Urothelium cell line (cell line): ENCODE results near the gene PARD3B.

Experiments used
- DNase-seq: peaks from one replicate; pipeline ENCODE4 v3.0.0; 2011; ENCODE audit warnings: low spot score, mixed read lengths
- FAIRE-seq: peaks from 2 replicates; lab custom pipeline; 2011; peaks lifted over from hg19 to GRCh38; lab: Jason Lieb, UNC

Gene PARD3B

DNA sequence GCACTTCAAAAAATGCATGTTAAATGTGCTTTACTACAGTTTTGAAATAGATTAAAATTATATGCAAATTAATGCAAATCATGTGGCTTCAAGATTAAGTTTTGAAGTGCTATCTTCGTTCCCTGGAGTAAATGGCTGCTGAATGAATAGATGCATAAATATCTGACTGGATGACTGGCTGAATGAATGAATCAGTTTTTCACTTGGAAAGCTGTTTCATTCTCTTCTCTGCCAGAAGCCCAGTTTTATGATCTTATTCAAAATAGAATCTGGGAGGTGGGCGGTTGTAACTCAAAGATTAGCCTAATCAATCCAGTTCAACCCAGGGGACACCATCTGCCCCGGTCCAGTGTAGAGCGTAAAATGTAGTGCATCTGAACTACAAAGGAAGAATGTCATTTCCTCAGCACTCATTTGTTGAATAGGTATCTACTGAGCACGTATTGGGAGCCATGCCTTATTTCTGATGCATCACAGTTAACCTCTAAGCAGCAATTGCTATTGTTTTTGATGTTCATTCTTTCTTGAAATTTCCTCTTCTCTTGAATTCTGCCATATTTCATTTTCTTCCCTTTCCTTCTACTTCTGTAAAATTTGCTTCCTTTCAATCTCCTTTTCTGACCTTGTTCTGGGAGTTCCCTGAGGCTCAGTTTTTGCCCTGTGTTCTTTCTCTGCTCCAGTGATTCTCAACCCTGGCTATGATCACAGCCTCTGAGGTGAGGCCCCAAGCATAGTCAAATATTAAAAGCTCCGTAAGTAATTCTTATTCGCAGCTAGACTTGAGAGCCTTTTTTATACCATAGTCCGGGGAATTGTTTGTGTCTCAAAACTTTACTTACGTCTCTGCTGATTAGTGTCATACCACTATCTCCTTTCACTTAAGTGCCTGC is 282.7 kb downstream of the PARD3B start:
- DNase-seq (no peak), FAIRE-seq (no peak)

DNA sequence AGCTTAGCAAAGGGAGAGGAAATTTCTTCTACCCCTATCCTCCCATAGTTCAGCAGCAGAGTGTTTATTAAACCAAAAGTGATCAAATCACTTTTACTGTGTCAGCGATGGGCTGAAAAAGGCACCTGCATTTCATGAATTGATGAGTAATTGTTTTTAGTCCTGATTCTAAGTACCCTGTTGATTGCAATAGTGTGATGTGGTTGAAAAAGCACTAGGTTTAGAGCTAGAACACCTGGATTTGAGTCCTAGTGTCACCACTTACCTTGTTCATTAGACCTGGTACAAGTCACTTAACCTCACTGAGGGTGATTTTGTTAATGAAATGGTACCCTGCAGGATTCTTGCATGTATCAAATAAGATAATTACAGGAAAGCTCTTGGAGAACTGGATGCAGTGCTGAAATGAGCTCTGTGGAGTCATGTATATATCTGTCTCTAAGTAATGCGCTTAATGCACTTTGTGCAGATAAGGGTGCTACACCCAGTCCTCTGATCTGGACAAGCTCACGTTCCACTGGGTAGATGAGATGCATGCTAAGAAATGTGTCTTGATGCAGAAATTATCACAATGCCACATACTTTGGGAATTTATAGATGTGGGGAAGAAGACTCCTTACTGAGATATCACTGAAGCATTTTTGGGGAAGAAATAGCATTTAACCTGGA is 289.6 kb downstream of the PARD3B start:
- no peak for DNase-seq
- FAIRE-seq = no peak

DNA sequence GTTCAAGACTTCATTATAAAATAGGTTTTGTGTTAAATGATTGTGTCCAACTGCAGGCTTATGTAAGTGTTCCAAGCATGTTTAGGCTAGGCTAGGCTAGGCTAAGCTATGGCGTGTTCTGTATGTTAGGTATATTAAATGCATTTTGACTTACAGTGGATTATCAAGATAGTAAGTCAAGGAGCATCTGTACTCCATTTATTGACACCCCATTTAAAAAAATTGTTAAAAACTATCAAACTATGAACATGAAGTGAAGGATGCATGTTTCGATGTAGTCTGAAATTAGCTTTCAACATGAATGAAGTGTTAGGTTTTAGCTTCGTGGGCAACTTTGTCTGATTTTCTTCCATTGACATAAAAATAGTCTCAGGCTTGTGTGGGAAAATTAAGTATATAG is 290.5 kb downstream of the PARD3B start:
- no peak for DNase-seq
- FAIRE-seq = no peak

DNA sequence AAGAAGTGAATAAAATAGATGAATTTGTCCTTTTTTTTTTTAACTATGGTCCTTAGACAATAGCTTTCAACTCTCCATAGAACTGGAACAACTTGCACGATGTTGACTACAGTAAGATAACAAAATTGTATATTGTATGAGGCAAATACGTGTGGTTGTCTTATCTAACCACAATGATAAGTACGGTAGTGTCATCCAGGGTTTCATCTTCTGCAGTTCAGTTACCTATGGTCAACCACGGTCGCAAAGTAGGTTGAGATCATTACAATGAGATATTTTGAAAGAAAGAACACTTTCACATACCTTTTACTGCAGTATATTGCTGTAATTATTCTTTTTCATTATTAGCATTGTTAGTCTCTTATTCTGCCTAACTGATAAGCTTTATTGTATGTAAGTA is 295.2 kb downstream of the PARD3B start:
- DNase-seq = no peak
- FAIRE-seq = no peak

DNA sequence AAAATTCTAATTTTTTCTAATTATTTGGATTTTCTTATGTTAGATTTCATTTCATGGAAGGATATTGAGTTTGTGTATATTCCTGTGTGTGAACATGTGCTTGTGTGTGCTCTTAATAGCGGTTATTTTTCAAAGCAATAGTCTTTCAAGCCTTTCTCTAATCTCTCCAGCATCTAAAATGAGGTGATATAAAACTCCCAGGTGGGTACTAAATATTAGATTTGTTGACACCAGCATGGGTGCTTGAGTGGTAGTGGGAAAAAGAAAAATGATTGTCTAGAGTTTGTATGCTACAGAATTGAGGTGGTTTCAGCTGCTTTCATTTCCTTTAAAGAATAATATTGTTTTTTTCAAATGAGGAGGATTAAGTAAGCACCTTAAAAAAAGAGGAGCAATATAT is 296.8 kb downstream of the PARD3B start:
- DNase-seq = no peak
- FAIRE-seq = no peak

DNA sequence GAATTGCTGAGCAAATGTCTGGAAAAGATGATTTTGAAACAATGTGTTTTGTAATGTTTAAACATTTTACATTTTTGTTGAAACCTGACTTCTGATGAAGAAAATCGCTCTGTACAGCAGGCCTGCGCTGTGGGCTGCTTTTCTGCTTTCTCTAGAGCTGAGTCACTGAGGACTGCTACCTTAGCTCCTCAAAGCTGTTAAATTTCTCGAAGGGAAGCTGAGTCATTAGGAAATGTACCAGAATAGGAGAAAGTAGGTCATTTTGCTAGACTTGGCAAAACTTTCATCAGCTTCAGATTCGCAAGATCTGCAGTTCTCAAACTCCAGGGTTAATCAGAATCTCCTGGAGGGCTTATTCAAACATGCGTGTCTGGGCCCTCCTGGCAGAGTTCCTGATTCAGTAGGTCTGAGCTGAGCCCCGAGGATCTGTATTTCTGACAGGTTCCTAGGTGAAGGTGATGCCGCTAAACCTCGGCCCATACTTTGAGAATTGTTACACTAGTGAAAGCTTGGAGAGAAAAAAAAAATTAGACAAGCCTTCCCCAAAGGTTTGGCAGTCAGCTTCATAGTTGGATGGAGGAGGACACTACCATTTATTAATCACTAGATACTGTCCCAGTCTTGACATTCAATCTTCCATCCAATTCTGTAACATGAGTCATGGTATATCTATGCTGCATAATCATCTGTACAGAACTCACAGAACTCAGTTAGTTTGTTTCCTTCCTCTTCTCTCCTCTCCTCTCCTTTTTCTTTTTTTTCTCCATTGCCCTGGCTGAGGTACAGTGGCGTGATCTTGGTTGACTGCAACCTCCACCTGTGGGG is 297.6 kb downstream of the PARD3B start:
- DNase-seq (peak; percentile 72), FAIRE-seq (peak; percentile 46)

DNA sequence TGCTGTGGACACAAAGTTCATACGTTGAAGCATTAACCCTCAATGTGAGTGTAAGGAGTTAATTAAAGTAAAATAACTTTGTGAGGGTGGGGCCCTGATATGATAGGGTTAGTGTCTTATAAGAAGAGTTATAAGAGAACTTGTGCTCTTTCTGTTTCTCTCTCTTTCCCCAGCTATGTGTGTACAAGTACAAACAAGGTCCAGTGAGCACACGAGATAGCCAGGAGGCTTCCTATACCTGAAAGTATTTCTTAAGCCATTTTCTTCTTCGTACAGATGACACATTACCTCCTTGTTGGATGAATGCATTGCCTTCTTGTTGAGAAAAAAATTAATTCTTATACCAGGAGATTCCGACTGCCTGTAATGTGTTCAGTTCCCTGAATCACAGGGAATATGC is 301.2 kb downstream of the PARD3B start:
- DNase-seq = no peak
- no peak for FAIRE-seq

DNA sequence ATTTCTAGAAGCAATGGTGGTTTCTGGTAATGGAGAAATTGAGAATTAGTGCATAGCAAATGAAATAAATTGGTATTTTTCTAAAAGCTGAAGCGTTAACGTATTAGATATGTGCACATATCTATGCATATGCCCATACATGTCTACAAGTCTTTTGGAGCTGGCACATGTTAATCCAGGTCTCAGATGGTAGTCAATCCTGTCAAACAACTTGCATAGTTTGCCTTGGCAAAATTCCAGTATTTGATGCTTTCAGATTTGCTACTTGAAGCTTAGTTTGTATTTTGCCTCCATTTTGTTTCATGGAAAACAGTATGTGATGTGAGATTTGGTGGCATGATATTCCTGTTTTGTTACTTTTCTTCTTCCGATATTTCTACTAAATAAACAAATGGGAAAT is 304.6 kb downstream of the PARD3B start:
- DNase-seq (no peak), FAIRE-seq (no peak)

DNA sequence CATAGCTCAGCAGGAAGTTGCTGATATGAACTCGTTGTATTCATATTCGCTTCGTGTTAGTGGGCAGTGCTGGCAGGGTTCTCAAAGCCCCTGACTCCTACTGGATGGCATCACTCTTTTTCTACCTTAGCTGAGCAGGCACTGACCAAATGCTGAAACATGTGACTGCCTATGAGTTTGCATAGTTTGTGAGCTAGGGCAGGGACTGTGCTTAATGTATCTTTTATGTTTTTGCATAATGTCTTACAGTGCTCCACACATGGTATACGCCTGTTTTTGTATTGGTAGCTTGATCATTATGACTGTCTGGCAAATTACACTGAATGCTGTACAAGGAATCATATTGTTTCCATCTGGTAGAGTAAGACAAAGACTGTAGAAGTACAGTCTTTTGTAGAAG is 305.3 kb downstream of the PARD3B start:
- no peak for FAIRE-seq
- no peak for DNase-seq

DNA sequence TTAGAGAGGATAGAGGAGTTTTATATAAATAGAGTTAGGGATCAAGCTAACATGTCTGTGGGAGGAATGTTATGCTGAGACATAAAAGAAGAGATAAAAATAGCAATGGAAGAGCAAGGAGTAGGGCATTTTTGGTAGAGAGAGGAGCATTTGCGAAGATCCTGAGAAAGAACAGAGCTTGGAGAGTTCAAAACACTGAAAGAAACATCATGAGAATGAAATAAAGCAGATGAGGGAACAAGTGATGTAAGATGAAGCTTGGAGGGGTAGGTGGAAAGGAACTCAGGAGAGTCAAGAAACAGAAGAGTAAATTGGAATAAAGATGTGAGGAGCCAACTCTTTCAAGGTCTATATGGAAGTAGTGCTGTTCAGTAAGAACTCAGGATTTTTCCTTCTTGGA is 308.6 kb downstream of the PARD3B start:
- no peak for FAIRE-seq
- no peak for DNase-seq

DNA sequence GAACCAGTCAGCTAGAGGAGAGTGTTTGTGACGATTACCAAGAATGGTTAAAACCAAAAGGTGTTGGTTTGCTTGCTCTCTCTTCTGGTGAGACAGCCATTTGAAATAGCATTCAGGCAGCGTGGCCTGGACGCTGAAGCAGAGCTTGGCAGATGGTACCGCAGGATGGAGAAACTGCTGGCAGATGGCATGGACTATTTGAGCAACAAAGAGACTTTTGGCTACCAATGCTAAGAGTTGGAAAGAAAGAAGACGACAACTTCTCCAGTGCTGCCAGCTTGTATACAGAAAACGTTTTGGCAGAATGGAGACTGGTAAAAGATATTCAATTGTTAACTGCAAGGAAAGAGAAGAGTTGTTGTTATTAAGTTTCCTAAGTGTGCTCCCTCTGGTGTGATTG is 315.0 kb downstream of the PARD3B start:
- DNase-seq (no peak), FAIRE-seq (no peak)

DNA sequence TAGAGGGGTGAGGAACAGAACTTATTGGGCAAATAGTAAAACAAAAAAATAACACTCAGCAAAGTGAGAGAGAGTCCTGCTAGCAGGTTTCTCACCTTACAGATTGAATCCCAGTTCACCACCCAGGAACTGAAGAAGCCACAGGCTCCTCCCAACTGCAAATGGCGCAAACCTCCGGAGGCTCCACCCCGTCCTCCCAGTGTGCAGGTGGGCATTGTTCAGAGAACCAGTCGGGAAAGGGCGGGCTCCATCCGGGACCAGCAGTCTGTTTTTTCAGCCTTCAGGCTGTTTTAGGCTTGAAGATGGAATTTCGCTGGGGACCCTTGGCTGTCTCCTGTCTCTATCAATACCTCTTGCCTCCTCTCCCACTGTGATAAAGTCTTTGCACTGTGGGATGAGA is 317.5 kb downstream of the PARD3B start:
- FAIRE-seq = no peak

DNA sequence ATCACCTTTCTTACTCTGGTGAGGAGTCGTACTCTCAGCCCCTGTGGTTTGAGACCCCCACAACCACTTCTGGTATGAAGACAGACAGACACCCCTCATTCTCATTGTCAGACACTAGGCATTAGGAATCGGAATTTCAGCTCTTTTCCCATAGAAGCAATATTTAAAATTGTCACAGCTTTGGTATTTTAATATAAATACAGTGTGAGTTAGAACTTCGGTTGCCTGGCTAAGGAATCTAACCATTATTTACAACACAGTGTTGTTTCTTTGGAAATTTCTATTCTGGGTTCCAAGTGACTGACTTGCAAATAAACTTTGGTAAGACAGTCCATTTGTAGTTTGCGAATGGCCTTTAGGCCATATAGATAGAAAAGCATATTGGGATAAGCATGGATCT is 318.1 kb downstream of the PARD3B start:
- DNase-seq (no peak), FAIRE-seq (no peak)

More for the DNA sequence above, 317.5 kb downstream of the PARD3B start:
- DNase-seq = no peak

DNA sequence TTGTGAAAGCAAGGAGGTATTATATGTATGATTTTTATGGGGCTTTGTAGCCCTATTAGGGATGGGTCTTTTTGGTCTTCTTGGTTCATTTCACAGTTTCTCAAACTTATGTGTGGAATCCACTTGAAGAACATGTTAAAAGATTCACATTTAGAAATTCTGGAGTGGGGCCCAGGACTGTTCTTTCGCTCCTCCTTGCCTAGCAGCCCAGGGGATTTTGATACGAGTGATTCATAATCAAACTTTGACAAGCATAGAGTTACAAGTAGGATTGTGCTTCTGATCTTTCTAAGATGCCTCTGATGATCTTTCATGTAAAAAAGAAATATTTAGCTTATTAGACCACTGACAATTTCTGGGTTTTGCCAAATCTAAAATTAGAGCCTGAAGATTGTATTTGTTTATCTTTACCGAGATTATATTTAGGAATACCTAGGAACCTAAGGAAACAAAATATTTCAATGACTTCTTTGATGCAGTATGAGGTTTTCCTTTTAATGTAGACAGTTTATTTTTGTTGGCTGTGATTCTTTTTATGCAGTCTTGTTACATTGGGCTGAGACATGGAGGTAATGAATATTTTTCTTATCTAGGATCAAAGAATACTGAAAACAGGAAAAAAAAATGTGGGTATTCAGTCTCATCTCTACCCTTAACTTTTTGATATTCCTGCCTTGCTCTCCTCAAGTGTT is 324.0 kb downstream of the PARD3B start:
- FAIRE-seq (no peak), DNase-seq (no peak)

DNA sequence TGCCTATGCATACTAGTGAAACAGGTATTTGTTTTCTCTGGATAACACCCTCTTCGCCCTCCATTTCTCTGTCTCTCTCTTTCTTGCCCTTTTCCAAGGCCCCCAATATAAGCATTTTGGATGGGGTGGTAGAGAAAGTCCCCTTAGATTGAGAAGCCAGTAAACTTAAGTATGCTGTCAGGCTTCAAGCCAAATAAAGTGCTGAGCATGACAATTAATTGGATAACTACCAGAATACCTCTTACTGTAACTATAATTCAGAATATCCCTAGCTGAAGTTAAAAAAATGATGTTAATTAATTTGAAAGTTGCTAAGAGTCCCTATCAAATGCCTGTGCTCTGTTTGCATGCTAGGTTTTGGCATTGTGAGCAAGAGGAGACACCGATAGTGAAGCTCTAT is 324.8 kb downstream of the PARD3B start:
- FAIRE-seq (no peak), DNase-seq (no peak)

DNA sequence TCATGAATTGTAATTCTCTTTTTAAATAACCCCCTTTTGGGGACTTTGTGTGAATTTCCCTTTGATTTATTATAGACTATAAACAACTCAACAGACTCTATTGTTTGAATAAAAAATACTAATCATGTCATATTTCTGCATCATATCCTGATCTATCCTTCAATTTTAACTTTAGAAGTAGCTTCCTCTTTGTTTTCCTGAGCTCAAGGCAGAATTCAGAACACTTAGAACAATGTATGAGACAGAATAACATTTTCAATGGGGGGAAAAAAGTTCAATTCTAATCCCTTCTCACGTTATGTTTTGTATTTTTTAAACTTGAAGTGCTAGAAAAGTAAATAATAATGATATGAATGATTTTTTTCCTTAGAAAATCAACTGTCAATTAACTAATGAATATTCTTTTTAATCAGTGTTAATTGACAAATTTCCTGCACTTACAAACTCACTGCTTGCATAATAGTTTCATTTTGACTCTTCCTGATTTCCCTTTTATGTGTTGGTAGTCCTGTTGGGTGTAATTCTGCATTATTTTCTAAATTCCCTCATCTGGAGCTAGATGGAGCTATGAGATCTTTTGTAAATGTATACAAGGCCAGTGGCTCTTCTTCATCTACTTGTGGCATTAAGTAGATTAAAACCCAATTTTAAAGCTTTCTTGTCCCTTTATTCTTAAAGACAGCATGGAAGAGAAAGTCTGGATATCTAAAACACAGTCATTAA is 326.1 kb downstream of the PARD3B start:
- FAIRE-seq = no peak
- DNase-seq = no peak

DNA sequence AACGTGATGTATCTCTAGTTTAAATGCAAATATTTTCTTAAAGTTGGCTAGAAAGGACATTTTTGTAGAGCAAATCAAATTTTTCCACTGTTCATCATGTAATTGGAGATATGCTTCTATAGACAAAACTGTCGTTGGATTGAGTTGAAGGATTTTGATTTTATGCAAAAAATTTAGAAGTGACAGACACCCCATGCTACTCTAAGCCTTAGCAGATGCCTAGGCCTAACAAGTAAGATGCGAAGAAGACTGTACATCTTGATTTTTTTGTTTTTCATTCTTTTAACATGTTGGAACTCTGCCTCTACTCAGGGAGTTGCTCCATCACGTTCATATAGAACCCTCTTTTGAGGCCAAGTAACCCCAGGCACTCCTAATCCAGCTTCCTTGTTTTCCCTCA is 331.0 kb downstream of the PARD3B start:
- FAIRE-seq (no peak), DNase-seq (no peak)

DNA sequence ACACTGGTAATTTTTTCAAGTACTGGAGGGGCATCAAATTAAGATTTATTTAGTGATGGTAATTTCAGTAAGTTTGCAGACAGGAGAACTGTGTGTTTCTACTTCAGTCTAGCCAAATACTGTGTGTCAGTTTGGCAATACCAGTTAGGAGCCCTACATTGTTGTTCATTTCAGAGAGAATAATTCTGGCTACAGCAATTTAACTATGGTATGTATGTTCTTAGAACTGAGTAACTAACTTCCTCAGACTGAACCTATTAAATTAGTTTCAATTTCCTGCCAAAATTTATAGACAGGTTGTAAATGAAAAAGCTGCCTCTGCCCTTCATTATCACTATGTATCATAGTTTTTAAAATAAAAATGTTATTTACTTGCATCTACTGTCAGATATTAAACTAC is 332.4 kb downstream of the PARD3B start:
- no peak for FAIRE-seq

DNA sequence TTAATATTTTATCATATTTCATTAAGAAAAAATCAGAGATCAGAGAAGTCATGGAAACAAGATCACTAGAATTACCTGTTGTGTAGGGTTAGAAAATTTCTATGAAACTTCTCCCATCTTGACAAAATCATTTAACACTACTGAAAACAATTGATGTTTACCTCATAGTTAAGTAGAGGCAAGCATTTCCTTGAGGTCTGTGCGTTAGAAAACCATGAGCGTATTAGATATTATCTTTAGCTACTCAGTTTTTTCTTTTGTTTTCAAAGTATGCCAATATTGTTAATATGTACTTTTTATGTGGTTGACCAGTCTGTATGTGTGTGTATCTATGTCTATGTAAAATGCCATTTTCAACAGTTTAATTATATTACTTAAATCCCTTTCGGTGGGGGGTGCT is 335.7 kb downstream of the PARD3B start:
- FAIRE-seq (no peak), DNase-seq (no peak)

More for the DNA sequence above, 332.4 kb downstream of the PARD3B start:
- no peak for DNase-seq

DNA sequence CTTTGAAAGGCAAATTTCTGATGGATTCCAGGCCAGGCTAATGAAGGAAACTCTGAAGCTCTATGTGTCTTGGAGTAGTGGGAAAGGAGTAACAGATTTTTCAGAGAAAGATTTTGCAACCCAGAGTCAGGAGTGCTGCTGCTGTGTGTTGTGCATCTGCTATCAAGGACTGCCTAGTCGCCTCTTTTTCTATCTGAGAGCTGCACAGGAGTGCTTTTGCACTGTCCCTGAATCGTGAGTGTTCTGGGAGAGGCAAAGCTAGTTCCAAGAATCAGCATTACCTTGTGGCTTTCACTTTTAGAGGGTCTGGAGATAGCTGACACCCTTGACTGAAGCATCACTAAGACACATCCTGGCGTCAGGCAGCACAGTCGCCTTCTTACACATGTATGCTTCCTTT is 336.4 kb downstream of the PARD3B start:
- DNase-seq (no peak), FAIRE-seq (no peak)
